NOMO-1 treated with dmso at 0.1 percent for 144 hours (cell line): ENCODE measurements around the gene ZNF804A.

Experiments
- DNase-seq: peaks from one replicate; lab custom pipeline; 2025; ENCODE audit not compliant: unreplicated experiment; lab: John Stamatoyannopoulos, UW

ZNF804A gene

DNA sequence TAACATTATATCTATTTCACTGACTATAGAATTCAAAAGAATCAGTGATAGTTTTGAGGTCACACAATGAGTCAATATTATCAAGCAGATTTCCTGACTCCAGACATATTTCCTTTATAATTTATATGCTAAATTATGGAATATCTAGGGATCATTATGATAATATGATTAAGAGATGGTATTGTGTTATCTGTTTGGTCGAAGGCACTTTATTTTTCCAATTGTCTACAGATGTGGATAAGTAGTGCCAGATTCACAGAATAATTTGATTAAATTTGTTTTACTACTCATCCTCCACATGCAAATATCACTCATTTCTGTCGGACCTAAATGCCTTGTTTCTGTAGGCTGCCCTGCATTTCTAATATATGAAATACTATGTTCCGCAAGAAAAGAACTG, 4.4 kb downstream of the ZNF804A start:
- DNase-seq: no peak

DNA sequence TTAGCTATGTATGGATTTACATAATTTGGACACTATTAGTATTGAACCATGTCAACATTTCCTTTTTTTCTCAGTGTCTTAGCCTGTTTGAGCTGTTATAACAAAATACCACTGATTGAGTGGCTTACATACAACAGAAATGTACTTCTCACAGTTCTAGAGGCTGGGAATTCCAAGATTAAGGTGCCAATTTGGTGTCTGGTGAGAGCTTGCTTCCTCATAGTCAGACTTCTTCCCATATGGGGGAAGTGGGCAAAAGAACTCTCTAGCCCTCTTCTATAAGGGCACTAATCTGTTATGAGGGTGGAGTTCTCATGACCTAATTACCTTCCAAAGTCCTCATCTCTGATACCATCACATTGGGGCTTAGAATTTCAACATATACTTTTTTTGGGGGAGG, 12.6 kb downstream of the ZNF804A start:
- DNase-seq: no peak

DNA sequence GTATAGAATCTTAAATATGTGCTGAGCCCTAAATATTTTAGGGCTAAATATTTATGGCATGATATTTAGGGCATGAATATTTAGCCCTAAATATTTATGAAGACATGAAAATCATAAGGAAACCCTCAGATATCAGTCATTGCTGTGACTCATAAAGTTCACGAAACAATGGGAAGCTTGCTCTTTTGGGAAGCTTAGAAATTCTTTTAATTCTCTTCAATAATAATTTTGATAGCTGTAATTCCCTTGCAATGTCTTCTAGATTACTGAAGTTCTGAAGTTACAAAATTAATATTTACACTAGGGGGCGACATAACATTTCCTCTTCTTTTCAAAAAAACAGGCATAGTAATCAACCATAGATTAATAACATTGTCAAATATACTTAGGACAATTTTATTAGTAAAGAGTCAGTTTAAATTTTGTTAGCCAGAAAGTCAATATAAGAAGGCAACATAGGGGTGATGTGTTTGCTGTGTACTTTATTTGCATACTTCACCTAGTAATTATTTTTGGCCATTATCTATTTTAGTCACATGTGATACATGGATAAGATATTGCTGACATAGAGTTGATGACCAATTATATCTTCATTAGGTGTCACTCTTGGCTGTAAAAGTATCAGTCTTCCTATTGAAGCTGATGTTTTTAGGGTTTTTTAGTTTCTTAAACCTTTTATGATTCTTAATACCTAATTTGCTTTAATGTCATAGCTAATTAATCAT, 13.2 kb downstream of the ZNF804A start:
- DNase-seq: no peak

DNA sequence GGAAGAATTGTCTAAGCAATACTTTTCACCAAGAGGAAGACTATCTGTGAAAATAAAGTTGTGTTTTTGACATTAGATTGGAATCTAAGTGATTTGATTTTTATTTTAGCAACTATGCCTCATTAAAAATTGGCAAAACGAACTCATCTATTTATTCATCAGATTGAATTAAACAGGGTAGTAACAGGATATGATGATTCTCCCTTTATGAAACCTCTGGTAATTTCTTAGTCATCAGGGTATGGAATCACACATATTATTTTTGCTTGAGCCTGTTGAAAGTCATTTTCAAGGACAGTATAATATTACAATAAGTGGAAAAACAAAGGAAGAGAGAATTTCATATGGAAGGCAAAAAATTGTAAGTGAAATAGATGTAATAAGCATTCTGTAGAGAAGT, 22.0 kb downstream of the ZNF804A start:
- no peak for DNase-seq

DNA sequence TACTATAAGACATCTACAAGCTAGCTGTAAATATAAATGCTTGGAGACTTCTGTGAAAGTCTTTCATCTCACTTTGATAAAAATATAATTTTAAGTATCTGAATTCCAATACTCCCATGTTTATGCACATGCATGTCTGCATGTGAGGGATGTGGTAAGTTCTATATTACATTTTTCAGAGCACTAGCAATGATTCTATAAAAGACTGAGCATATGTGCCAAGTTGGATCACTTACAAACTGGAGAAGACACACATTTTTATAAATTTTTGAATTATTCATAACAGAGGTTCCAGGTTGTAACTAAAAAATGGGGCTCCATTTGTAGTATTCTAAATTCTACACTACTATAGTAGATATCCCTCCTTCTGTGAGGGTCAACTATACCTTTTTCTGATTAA, 26.0 kb downstream of the ZNF804A start:
- DNase-seq: no peak

DNA sequence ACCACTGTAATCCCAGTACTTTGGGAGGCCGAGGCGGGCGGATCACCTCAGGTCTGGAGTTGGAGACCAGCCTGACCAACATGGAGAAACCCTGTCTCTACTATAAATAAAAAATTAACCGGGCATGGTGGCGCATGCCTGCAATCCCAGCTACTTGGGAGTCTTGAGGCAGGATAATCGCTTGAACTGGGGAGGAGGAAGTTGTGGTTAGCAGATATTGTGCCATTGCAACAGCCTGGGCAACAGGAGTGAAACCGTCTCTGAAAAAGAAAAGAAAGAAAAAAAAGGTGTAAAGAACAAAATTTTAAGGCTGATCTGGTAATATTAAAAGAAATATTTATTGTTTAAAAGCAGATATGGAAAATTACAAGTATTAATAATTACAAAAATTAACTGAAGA, 29.7 kb downstream of the ZNF804A start:
- DNase-seq: peak; percentile 46

DNA sequence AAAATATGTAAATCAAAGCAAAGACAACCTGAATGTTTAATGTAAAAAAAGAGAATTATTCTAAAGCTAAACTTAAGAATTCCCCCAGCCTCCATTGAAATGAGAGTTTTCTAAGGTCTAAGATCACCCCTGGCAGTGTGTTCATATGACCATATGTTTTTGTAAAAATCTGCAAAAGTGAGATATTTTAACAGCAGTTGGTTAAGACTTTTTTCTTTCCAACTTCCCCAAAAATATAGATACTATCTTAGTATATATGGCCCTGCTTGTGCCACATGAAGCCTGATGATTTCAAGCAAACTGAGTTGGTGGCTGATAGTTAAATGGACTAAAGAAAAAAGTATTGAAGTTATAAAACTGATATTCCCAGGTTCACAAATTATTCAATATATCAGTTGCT, 35.4 kb downstream of the ZNF804A start:
- no peak for DNase-seq

DNA sequence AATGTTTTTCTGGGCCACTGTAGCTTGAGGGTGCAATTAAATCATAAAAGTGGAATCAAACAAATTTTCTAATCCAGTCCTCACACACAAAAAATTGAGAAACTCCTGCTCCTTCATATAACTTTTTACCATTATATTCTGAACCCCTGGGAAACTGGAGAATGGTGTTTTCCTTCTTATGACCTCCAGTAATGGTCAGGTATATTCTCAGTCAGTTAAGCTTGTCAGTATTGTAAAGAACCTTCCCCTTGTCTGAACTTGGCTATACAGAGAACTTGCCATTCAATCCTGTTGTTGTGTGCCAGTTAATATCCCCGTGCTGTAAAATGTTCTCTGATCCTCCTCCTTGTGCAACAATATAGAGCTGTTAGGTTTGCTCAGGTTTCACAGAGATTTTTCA, 39.5 kb downstream of the ZNF804A start:
- no peak for DNase-seq

DNA sequence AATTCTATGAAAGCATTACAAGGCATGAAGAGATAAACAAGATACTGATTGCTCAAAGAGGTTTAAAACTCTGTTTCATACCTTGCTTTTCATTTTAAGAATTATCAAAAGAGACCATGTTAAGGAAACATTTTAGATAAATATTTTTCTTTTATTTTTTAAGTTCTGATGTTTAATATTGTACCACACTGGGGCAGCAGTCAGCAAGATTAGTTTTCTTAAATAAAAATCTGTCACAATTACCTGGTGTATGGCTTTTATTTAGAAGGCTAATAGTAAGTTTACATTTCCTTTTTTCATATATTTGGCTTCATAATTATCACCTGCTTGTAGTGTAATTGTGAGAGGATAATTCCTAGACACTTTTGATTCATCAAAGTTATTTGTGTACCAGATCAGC, 46.4 kb downstream of the ZNF804A start:
- no peak for DNase-seq

DNA sequence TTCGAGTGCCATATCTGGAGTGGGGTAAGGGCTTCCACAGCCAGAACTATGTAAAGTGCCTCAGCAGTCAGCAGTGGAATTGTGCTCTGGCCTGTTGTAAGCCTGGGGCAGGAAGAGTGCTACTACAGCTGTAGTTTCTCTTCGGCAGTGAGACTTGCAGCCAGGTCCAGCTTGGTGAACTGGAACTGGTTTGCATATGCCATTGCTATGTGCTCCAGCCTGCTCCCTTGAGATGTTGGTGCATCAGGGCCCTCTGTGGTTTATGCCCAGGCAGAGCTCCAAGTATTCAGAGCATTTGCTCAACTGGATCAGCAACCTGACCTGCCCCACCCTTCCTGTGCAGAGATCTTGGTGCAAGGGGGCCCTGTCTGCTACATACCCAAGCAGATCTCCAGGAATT, 47.8 kb downstream of the ZNF804A start:
- DNase-seq: no peak

DNA sequence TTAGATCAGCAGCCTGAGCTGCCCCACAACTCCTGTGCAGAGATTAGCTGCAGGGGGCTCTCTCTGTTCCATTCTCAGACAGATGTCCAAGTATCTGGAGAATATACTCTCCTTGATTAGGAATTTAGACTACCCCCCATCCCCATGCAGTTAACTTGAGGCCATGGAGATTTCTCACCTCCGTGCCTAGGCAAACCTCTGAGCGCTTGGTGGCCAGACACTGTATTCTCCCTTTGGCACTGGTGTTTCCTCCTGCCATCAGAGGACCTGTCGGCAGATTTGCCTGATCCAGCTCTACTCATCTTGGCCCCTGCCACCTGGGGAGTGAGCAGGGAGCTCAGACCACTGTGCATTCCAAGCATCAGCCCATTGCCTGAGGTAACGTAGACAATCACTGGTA, 48.3 kb downstream of the ZNF804A start:
- DNase-seq: no peak

DNA sequence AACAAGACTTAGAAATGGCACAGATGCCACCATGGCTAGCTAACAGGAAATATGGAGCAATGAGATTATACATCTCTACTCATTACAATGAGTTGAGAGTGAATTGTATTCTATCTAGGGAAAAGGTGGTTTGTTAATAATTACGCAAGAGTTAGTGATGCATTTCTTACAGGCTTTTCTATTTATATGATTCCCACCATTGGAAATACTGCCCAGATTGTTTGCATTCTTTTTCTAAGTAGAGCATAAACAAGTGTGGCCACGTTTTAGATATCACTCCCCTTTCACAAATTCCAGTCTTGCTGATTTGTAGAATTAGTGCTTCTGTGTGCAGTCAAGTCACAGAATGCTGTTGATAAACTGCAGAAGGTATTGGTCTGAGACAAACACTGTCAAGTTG, 56.6 kb downstream of the ZNF804A start:
- no peak for DNase-seq

DNA sequence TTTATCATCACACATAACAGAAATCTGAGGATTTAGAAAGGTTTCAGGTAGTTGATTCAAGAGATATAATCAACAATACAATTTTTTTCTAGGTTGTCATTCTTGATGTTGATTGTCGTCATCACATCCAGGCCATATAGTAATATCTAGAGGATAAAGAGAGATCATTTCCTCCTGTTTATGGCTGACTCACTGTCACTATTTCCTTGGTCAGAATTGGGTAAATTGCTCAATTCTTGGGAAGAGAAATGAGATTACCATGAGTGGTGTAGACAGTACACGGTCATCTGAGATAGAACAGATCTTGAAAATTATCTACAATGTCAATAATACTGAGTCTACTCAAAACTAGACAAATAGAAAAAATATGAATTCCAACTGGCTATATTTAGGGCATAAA, 78.8 kb downstream of the ZNF804A start:
- DNase-seq: no peak

DNA sequence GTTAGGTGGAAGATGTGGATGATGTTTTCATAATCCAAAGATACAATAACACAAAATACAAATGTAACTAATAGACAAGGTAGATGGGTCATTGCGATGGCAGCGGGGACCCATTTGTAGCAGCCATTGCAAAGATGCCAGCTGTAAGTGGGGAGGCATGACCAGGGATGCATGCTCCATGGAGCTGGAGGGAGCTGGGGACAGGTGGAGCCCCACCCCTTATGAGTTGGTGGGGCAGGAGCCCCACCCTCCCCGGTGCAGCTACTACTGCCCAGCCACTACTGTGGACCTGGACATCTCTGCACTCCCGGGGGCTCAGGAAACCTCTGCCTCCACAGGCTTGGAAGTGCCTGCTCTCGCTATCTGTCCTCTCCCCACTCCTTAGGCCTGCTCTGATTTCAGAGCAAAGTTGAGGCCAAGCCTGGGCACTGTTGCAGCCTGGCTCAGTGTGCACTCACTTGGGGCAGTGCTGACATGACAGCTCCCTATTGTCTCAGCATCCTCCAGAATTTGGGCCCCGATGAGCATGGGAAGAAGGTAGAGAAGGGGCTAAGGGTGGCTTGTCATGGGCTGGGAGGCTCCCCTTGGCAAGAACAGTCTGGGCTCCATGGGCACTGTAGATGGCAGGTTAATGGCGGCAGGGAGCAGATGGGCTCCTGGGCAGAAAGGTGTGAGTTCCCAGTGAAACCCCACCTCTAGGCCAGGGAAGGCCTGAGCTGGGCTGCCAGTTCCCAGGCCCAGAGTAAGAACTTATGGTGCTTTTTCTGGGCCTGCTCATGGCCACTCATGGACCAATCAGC, 81.1 kb downstream of the ZNF804A start:
- no peak for DNase-seq

DNA sequence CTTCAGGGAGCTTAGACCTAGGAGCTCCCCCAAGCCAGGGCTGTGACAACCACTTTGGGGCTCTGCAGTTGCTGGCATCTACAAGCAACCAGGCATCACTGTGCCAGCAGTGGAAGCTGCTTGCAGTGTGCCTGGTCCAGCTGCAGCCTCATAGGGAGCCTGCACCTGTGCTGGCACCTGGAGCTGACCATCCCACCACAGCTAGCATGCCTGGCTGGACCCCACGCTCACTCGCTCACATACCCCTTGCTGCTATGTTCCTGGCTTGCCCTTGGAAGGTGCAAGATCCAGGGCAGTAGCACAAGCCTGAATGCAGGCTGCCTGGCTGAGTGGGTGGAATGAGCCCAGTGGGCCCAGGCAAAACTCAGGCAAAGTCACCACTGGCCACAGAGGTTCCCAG, 82.5 kb downstream of the ZNF804A start:
- DNase-seq: no peak

DNA sequence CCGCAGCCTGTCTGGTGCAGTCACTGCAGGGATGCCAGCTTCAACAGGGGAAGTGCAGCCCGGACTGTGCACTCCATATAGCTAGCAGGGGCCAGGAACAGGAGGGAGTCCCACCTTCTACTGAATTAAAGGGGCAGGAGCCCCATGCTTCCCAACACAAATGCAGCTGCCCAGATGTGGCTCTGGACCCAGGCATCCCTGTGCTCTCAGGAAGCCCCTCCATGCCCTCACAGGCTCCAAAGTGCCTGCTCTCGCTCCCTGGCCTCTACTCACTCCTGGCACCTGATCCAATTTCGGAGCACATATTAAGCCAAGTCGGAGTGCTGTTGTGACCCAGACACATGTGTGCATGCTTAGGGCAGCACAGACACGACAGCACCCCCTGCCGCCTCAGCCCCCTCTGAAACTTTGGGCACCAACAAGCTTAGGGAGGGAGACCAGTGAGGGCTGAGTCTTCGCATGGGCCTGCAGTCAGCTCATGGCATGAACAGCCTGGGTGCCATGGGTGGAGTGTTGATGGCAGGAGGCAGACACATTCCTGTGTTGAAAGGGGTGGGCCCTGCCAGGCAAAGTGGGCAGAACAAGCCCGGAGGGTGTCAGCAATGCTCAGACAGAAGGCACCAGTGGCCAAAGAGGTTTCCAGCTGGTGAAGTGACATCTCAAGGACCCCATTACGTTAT, 83.5 kb downstream of the ZNF804A start:
- DNase-seq: no peak

DNA sequence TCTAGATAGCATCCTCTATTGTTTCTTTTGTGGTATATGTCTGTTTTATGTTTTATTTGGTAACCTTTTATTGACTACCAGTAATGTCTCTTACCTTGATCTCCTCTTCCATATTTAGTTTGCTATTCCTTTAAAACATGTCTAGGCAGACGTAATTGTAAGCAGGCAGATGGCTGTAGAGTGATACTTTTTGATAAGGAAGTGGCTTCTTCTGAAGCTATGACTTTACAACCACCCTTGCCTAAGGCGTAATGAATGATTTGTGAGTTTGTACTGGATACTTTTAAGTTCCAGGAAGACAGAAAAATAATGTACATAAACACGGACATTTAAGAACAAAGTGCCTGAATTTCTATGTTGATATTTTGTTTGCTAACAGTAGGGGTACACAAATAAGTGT, 85.6 kb downstream of the ZNF804A start:
- no peak for DNase-seq

DNA sequence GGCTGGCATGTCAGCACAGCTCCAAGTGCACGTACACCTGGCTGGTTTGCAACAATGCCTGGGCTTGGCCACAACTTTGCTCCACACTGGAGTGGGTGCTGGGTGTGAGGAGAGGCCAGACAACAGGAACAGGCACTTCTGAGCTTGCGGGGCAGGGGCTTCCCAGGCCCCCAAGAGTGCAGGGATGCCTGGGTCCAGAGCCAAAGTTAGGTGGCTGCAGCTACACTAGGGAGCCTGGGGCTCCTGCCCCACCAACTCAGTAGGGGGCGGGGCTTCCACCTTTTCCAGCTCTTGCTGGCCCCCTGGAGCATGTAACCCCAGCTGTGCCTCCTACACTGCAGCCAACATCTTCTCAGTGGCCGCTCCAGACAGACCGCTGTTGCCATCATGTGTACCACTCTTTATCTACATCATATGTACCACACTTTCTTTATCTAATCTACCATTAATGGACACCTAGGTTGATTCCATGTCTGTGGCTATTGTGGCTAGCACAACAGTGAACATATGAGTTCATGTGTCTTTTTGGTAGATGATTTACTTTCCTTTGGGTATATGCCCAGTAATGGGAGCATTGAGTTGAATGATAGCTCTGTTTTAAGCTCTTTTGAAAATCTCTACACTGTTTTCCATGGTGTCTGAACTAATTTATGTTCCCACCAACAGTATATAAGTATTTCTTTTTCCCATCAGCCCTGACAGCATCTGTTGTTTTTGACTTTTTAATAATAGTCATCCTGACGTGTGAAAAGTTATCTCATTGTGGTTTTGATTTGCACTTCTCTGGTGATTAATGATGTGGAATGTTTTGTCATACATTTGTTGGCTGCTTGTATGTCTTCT, 87.9 kb downstream of the ZNF804A start:
- no peak for DNase-seq

DNA sequence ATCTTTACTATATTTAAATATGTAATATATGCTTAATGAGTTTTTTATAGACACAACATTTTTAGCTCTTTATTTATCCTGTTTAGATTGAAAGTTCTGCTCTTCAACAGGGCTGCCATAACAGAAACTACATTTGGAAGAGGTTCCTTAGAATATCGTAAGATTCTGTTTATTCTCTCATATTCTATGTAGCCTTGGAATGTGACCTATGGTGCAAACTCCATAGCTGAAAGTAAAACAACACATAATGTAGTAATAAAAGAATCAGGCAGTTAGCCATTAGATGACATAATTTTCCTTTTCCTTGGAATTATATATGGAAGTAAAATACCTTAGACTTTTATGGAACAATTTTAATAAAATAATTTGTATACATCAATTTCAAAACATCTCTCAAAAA, 91.3 kb downstream of the ZNF804A start:
- DNase-seq: no peak

DNA sequence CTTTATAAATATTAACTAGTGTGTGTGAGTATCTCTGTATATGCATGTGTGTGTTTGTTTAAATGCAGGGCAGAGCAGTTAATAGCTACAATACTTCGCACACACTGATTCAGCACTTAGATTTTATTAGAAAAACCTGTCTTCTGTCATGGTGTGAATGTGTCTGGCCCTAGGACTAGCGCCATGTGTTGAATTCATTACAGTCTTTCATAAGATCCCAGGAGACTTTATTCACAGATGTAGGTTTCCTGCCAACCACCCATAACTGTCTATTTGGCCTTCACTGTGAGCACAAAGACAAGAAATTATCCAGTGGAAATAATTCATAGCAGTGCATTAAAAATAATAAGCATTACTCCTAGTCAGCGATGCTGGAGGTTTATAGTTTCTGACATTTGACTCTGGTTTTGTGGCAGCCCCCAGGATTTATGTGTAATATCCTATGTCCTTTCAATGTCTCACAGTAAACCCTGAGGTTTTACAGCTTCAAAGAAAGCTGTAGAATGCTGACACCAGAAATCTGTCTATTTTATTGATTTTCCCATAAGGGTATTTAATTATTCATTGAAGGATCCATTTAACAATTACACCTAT, 93.9 kb downstream of the ZNF804A start:
- no peak for DNase-seq

DNA sequence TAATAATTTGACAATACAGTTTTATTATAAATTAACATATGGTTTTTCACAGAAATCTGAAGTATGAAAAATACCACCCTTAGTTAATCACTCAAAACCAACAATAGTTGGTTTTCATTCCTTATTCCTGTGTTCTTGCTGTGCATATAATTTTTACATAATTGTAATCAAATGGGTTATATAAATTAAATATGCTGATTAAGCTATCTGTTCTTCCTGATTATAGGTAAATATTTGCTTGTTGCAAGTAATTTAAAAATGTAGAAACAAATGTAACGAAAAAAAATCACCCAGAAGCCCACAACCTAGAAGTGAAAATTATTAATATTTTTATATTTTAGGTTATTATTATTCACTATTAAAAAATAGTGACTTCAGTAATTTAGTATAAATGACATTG, 98.3 kb downstream of the ZNF804A start:
- no peak for DNase-seq
